Right lobe of liver (tissue), 4 donors: ENCODE measurements around the gene ACTRT3.

Experiments
- POLR2A ChIP-seq: fragments of 450-650 bp; IDR thresholded peaks from one replicate; pipeline ENCODE4 v1.6.1; 2017; ENCODE audit warnings: antibody characterized with exemption, mild to moderate bottlenecking
- TF ChIP-seq, protein P1 (sequence below), 4 donors: fragments of 200-600 bp in 3 of 4; fragments of 450-650 bp in 1 of 4; IDR thresholded peaks; one replicate each; pipeline versions ENCODE4 v1.5.1 to v1.8.0; 2016 to 2022; ENCODE audit warnings: antibody characterized with exemption in 4 of 4, mild to moderate bottlenecking in 2 of 4
- donor health status: DM: no; HTN: no; CAD: no.
- donor health status: DM: no; HTN: no; CAD: no.
- donor health status: DM: no; HTN: yes; CAD: no.

DNA sequence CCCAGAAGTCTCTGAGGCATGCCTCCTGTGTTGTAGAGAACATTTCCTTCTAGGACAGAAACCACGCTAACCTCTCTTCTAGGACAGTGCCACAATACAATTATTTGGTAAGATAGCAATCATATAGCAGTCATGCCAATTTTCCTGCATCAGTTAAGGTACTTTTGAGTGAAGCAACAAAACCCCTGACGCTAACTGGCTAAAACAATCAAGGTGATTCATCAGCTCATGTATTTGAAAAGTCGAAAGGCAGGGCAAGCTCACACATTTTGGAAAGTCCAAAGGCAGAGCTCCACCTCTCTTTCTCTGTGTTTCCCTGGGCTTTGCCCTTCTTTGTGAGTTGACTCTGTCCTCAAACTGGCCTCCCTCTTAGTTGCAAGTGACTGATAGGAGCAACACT is 14.7 kb downstream of the ACTRT3 start:
- no peak for TF ChIP-seq POLR2A
- TF ChIP-seq, protein P1, sequence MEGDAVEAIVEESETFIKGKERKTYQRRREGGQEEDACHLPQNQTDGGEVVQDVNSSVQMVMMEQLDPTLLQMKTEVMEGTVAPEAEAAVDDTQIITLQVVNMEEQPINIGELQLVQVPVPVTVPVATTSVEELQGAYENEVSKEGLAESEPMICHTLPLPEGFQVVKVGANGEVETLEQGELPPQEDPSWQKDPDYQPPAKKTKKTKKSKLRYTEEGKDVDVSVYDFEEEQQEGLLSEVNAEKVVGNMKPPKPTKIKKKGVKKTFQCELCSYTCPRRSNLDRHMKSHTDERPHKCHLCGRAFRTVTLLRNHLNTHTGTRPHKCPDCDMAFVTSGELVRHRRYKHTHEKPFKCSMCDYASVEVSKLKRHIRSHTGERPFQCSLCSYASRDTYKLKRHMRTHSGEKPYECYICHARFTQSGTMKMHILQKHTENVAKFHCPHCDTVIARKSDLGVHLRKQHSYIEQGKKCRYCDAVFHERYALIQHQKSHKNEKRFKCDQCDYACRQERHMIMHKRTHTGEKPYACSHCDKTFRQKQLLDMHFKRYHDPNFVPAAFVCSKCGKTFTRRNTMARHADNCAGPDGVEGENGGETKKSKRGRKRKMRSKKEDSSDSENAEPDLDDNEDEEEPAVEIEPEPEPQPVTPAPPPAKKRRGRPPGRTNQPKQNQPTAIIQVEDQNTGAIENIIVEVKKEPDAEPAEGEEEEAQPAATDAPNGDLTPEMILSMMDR (IDR thresholded peaks at IDR 0.05): no peak
